ENCODE data around the gene RER1.

The RER1 gene

DNA sequence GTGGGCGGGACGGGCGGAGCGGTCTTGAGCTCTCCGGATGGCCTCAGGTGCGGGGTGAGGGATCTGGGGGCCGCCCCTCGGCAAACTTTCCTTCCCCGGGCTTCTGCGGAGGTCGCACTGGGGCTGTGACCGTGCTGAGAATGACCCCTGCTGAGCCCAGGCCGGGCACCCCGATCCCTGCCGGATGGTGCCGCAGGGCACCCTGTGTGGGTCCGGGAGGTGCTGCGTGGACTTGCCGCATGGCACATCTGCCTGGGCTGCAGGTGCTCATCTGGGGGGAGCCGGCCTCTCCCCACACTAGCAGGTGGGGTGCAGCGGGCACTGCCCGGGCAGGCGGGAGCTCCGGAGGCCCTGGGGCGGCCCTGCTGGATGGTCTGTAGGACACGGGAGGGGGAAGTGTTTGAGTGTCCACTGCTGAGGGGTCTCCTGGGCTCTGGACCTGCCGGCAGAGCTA, 52.5 kb downstream of the RER1 start:
- no peak overlapping the region for H2AFZ ChIP-seq (ENCODE audit: low read depth, low read length, severe bottlenecking)
- no peak overlapping the region for H3K27ac ChIP-seq (ENCODE audit: low read depth, low read length)
- H3K9me3 ChIP-seq (ENCODE audit: insufficient read depth, low read length) = no peaks in the 10 kb centered on the region
- H3F3A ChIP-seq (ENCODE audit: insufficient read depth) = no peaks in the 10 kb centered on the region
- H4K20me1 ChIP-seq (ENCODE audit: low read depth, low read length) = no peaks in the 10 kb centered on the region
- TF ChIP-seq, protein P1, sequence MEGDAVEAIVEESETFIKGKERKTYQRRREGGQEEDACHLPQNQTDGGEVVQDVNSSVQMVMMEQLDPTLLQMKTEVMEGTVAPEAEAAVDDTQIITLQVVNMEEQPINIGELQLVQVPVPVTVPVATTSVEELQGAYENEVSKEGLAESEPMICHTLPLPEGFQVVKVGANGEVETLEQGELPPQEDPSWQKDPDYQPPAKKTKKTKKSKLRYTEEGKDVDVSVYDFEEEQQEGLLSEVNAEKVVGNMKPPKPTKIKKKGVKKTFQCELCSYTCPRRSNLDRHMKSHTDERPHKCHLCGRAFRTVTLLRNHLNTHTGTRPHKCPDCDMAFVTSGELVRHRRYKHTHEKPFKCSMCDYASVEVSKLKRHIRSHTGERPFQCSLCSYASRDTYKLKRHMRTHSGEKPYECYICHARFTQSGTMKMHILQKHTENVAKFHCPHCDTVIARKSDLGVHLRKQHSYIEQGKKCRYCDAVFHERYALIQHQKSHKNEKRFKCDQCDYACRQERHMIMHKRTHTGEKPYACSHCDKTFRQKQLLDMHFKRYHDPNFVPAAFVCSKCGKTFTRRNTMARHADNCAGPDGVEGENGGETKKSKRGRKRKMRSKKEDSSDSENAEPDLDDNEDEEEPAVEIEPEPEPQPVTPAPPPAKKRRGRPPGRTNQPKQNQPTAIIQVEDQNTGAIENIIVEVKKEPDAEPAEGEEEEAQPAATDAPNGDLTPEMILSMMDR (IDR thresholded peaks at IDR 0.05; ENCODE audit: insufficient read depth, low read length, poor library complexity, severe bottlenecking) = no peak
- TF ChIP-seq EZH2phosphoT487 (conservative IDR thresholded peaks at IDR 0.05; ENCODE audit: low read length) = no peak
- H3K4me3 ChIP-seq (ENCODE audit: insufficient read depth, low read length, poor library complexity, severe bottlenecking) = no peak overlapping the region
- no peaks in the 10 kb centered on the region for H3K9me2 ChIP-seq (replicated peaks; ENCODE audit: insufficient read depth, low read length)
- no peaks in the 10 kb centered on the region for H3K79me2 ChIP-seq (ENCODE audit: insufficient read depth, low read length)
- H3K9ac ChIP-seq (ENCODE audit: low read length) = no peak overlapping the region
- no peak overlapping the region for H3K4me2 ChIP-seq (ENCODE audit: low read depth, low read length, poor library complexity, severe bottlenecking)
- no peaks in the 10 kb centered on the region for H3K27me3 ChIP-seq (ENCODE audit: low read length)
- H3K36me3 ChIP-seq (ENCODE audit: low read length) = no peaks in the 10 kb centered on the region

- no peak for TF ChIP-seq EZH2phosphoT487 (conservative IDR thresholded peaks at IDR 0.05; ENCODE audit: low read length)
- TF ChIP-seq, protein P1 (IDR thresholded peaks at IDR 0.05; ENCODE audit: insufficient read depth, low read length, poor library complexity, severe bottlenecking) = no peak
- H3K9me3 ChIP-seq (ENCODE audit: insufficient read depth, low read length) = no peaks in the 10 kb centered on the region
- no peaks in the 10 kb centered on the region for H3K27me3 ChIP-seq (ENCODE audit: low read length)
- H3K9me2 ChIP-seq (replicated peaks; ENCODE audit: insufficient read depth, low read length) = no peaks in the 10 kb centered on the region
- no peak overlapping the region for H3K9ac ChIP-seq (ENCODE audit: low read length)
- no peaks in the 10 kb centered on the region for H3F3A ChIP-seq (ENCODE audit: insufficient read depth)
- no peak overlapping the region for H3K27ac ChIP-seq (ENCODE audit: low read depth, low read length)
- no peak overlapping the region for H2AFZ ChIP-seq (ENCODE audit: low read depth, low read length, severe bottlenecking)
- H3K79me2 ChIP-seq (ENCODE audit: insufficient read depth, low read length) = no peaks in the 10 kb centered on the region
- H3K4me3 ChIP-seq (ENCODE audit: insufficient read depth, low read length, poor library complexity, severe bottlenecking) = no peak overlapping the region
- no peaks in the 10 kb centered on the region for H3K36me3 ChIP-seq (ENCODE audit: low read length)
- H4K20me1 ChIP-seq (ENCODE audit: low read depth, low read length) = no peaks in the 10 kb centered on the region
- H3K4me2 ChIP-seq (ENCODE audit: low read depth, low read length, poor library complexity, severe bottlenecking) = no peak overlapping the region
These were observed 53.7 kb downstream of the RER1 start for GRCh38 chr1:2445162-2445822.

GRCh38 chr1:2445823-2446215, 54.2 kb downstream of the RER1 start:
- Histone ChIP-seq H4K20me1 (ENCODE audit: low read depth, low read length) (no peaks in the 10 kb centered on the region), H3K4me2 (ENCODE audit: low read depth, low read length, poor library complexity, severe bottlenecking) (no peak overlapping the region), H3K36me3 (ENCODE audit: low read length) (no peaks in the 10 kb centered on the region), H3K27me3 (ENCODE audit: low read length) (no peaks in the 10 kb centered on the region), H3K4me3 (ENCODE audit: insufficient read depth, low read length, poor library complexity, severe bottlenecking) (no peak overlapping the region), H3K9ac (ENCODE audit: low read length) (no peak overlapping the region), H2AFZ (ENCODE audit: low read depth, low read length, severe bottlenecking) (no peak overlapping the region), H3K9me2 (replicated peaks; ENCODE audit: insufficient read depth, low read length) (no peaks in the 10 kb centered on the region), H3K9me3 (ENCODE audit: insufficient read depth, low read length) (no peaks in the 10 kb centered on the region), H3F3A (ENCODE audit: insufficient read depth) (no peaks in the 10 kb centered on the region), H3K27ac (ENCODE audit: low read depth, low read length) (no peak overlapping the region), H3K79me2 (ENCODE audit: insufficient read depth, low read length) (no peaks in the 10 kb centered on the region)
- TF ChIP-seq, protein P1 (IDR thresholded peaks at IDR 0.05; ENCODE audit: insufficient read depth, low read length, poor library complexity, severe bottlenecking) = no peak
- no peak for TF ChIP-seq EZH2phosphoT487 (conservative IDR thresholded peaks at IDR 0.05; ENCODE audit: low read length)

Measured in SU-DHL-6 (cell line).